T1000 (cell line): ENCODE data around the gene RAP1A.
"Not testable (repeated sequence)": the region's sequence is repeated elsewhere in the genome, so short reads cannot be mapped to it uniquely, and the experiment has no call there.

Source experiments
- DNase-seq: peaks from one replicate; lab custom pipeline; 2025; ENCODE audit warnings: mixed read lengths; lab: John Stamatoyannopoulos, UW

Gene RAP1A

GRCh38 chr1:111737216-111738132, 117.9 kb downstream of the RAP1A start:
- DNase-seq, result no peak

GRCh38 chr1:111738133-111738435, 118.5 kb downstream of the RAP1A start:
- no peak for DNase-seq

- peak; percentile 82 for DNase-seq
Measured at GRCh38 chr1:111738436-111739193, 119.0 kb downstream of the RAP1A start.

- DNase-seq, result peak; percentile 86
Measured at GRCh38 chr1:111739194-111739924, 119.8 kb downstream of the RAP1A start, which contains the start of gene INKA2. Gene INKA2 (minus strand): TSS chr1:111739395. CDS start chr1:111739242, 153 bp downstream.

- no peak for DNase-seq
Measured at GRCh38 chr1:111739925-111740765, 120.6 kb downstream of the RAP1A start.

GRCh38 chr1:111742292-111742691, 122.7 kb downstream of the RAP1A start:
- not testable (repeated sequence) for DNase-seq

- peak; percentile 69 for DNase-seq
Measured at GRCh38 chr1:111742938-111743549, 123.5 kb downstream of the RAP1A start.

- peak; percentile 82 for DNase-seq
Measured at GRCh38 chr1:111743679-111744101, 124.1 kb downstream of the RAP1A start.

GRCh38 chr1:111745675-111746613, 126.4 kb downstream of the RAP1A start:
- no peak for DNase-seq

- DNase-seq, result no peak
Measured at GRCh38 chr1:111746614-111746999, 127.0 kb downstream of the RAP1A start.

- DNase-seq, result peak; percentile 66
Measured at GRCh38 chr1:111747282-111747734, 127.7 kb downstream of the RAP1A start.

- DNase-seq, result no peak
Measured at GRCh38 chr1:111747947-111748346, 128.4 kb downstream of the RAP1A start.

- no peak for DNase-seq
Measured at GRCh38 chr1:111749628-111750027, 130.0 kb downstream of the RAP1A start.

- no peak for DNase-seq
Measured at GRCh38 chr1:111750856-111751255, 131.3 kb downstream of the RAP1A start.

- DNase-seq, result no peak
Measured at GRCh38 chr1:111751906-111752575, 132.5 kb downstream of the RAP1A start.

- DNase-seq, result peak; percentile 46
Measured at GRCh38 chr1:111754984-111755330, 135.4 kb downstream of the RAP1A start.

- peak; percentile 94 for DNase-seq
Measured at GRCh38 chr1:111755331-111756123, 135.9 kb downstream of the RAP1A start, which contains the start of gene DDX20. Gene DDX20 (plus strand): TSS chr1:111755901. CDS start chr1:111755925, 24 bp downstream.

- no peak for DNase-seq
Measured at GRCh38 chr1:111756124-111756513, 136.5 kb downstream of the RAP1A start.
